Bronchial epithelial cell (primary cell): ENCODE measurements around the gene PATE3. TPM values are rescaled to one million over a fixed set of nuclear protein-coding genes. Genes with fewer than 3 reads are reported as not detected.

ENCODE experiments used
- DNase-seq: peaks from one replicate; pipeline ENCODE4 v3.0.0-alpha.2; 2010; ENCODE audit warnings: low read depth
- FAIRE-seq: peaks from 2 replicates; lab custom pipeline; 2011; peaks lifted over from hg19 to GRCh38; lab: Jason Lieb, UNC
- H3K27me3 ChIP-seq: 2 replicates; pipeline ENCODE4 v1.5.1; 2011; ENCODE audit warnings: low read length; ENCODE audit not compliant: control insufficient read depth, insufficient read depth
- H3K36me3 ChIP-seq: 2 replicates; pipeline ENCODE4 v1.5.1; 2011; ENCODE audit warnings: low read length; ENCODE audit not compliant: control insufficient read depth, insufficient read depth
- H3K4me3 ChIP-seq: 2 replicates; pipeline ENCODE4 v1.5.1; 2011; ENCODE audit warnings: mild to moderate bottlenecking, low read depth, low read length, control low read depth
- total RNA-seq: library from RNA; depleted of rRNA; stranded (reverse); fragments of >200 nt; gene quantifications from 2 replicates; pipeline ENCODE4 v1.2.1, GENCODE V29; 2014
- TF ChIP-seq, protein P1 (sequence below): IDR thresholded peaks from 2 replicates; pipeline ENCODE4 v1.5.1; 2011; ENCODE audit warnings: mild to moderate bottlenecking, moderate library complexity, low read length, control low read depth, inconsistent platforms; ENCODE audit not compliant: insufficient read depth, severe bottlenecking

PATE3 gene
- total RNA-seq, 1 donor from 2014 or later: not detected

DNA sequence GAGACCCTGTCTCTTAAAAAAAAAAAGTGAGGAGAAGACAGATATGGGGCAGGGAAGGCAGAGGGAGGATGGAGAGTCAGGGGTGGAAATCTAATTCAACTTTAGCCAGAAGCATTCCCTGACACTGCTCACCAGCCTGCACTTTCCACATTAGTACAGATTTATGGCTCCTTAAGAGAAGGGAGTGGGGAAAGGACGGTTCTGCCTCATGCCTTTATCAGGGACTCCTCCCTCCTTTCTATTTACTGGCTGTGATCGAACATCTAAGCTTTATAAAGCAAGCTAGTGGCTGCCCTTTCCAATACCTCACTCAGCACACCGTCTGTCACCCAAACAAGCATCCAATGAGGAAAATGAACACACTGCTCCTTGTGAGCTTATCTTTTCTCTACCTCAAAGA, 45.1 kb downstream of the PATE3 start, which contains the start of gene PATE4:
Gene PATE4, plus strand, starts transcription at position 301 of the 400 bp plus-strand sequence. Its CDS starts 44 bp downstream, at position 345.
- DNase-seq: no peak
- FAIRE-seq: no peak
- Histone ChIP-seq H3K27me3 (no peaks in the 10 kb centered on the region), H3K36me3 (no peaks in the 10 kb centered on the region), H3K4me3 (no peak within 1 kb of the TSS)
- TF ChIP-seq, protein P1, sequence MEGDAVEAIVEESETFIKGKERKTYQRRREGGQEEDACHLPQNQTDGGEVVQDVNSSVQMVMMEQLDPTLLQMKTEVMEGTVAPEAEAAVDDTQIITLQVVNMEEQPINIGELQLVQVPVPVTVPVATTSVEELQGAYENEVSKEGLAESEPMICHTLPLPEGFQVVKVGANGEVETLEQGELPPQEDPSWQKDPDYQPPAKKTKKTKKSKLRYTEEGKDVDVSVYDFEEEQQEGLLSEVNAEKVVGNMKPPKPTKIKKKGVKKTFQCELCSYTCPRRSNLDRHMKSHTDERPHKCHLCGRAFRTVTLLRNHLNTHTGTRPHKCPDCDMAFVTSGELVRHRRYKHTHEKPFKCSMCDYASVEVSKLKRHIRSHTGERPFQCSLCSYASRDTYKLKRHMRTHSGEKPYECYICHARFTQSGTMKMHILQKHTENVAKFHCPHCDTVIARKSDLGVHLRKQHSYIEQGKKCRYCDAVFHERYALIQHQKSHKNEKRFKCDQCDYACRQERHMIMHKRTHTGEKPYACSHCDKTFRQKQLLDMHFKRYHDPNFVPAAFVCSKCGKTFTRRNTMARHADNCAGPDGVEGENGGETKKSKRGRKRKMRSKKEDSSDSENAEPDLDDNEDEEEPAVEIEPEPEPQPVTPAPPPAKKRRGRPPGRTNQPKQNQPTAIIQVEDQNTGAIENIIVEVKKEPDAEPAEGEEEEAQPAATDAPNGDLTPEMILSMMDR: no peak

DNA sequence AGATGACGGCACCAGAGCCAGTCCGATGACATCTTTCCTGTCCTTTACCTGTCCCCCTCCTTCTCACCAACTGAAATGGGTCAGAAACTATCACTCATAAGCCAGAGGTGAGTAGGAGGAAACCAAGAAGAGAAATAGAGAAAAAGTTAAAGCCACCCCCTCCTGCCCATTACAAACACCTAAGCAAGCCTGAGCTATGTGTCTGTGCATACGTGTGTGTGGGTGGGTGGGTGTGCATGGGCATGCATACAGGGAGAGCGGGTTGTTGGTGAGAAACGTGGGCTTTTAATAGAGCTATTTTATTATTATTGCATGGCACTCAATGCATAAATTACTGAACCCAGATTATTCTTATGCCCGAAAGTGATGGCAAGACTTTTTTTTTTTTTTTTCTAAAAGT, 47.8 kb downstream of the PATE3 start:
- TF ChIP-seq, protein P1: no peak
- DNase-seq (no peak), FAIRE-seq (no peak)
- Histone ChIP-seq H3K27me3 (no peaks in the 10 kb centered on the region), H3K4me3 (no peak overlapping the region), H3K36me3 (no peaks in the 10 kb centered on the region)

Other genes starting within 250 kb of the PATE3 start
- 148 and 179 TPM in 2 replicates for gene EI24, start 218.7 kb upstream of the PATE3 start, total RNA-seq
- 124 and 167 TPM in 2 replicates for gene STT3A, start 195.3 kb upstream of the PATE3 start, total RNA-seq
- gene CHEK1, start 163.0 kb upstream of the PATE3 start, total RNA-seq: 4.6 and 4.7 TPM in 2 replicates
- gene ACRV1, start 107.3 kb upstream of the PATE3 start, total RNA-seq: not detected in 2 replicates
- not detected in 2 replicates for gene PATE1, start 41.8 kb upstream of the PATE3 start, total RNA-seq
- not detected in 2 replicates for gene PATE2, start 9.3 kb upstream of the PATE3 start, total RNA-seq
- not detected in 2 replicates for gene PATE4, start 45.2 kb downstream of the PATE3 start, total RNA-seq
- 2.9 and 3.5 TPM in 2 replicates for gene HYLS1, start 99.5 kb downstream of the PATE3 start, total RNA-seq
- 11.6 and 19.5 TPM in 2 replicates for gene PUS3, start 115.1 kb downstream of the PATE3 start, total RNA-seq
- gene DDX25, start 116.4 kb downstream of the PATE3 start, total RNA-seq: not detected in 2 replicates
- gene VSIG10L2, start 157.9 kb downstream of the PATE3 start, total RNA-seq: 0.38 TPM in 1 of 2 replicates, not detected in the other